MM.1S (cell line): ENCODE data around the gene CTBP1.

ENCODE experiments used
- DNase-seq: peaks from one replicate; pipeline ENCODE4 v3.0.0-alpha.2; 2015
- H2AFZ ChIP-seq: fragments of 300-600 bp; sonication (generic); 2 replicates; pipeline ENCODE4 v1.6.0; 2016; ENCODE audit warnings: antibody characterized with exemption, low read length
- H3F3A ChIP-seq: fragments of 300-600 bp; sonication (generic); 2 replicates; pipeline ENCODE4 v1.6.1; 2016; ENCODE audit warnings: mild to moderate bottlenecking, antibody characterized with exemption, low read length, moderate library complexity, mixed read lengths; ENCODE audit not compliant: insufficient read depth
- H3K27ac ChIP-seq: fragments of 300-600 bp; sonication (generic); 2 replicates; pipeline ENCODE4 v1.5.1; 2016; ENCODE audit warnings: mild to moderate bottlenecking, low read length
- H3K27me3 ChIP-seq: fragments of 300-600 bp; sonication (generic); replicated peaks from 2 replicates; pipeline ENCODE4 v1.6.0; 2016; ENCODE audit warnings: low read length; ENCODE audit not compliant: insufficient read depth
- H3K36me3 ChIP-seq: fragments of 300-600 bp; sonication (generic); replicated peaks from 2 replicates; pipeline ENCODE4 v1.6.1; 2016; ENCODE audit warnings: mild to moderate bottlenecking, low read length, mixed read lengths; ENCODE audit not compliant: insufficient read depth
- H3K4me1 ChIP-seq: fragments of 300-600 bp; sonication (generic); 2 replicates; pipeline ENCODE4 v1.6.1; 2016; ENCODE audit warnings: low read length, mixed read lengths
- H3K4me2 ChIP-seq: fragments of 300-600 bp; sonication (generic); 2 replicates; pipeline ENCODE4 v1.6.0; 2016; ENCODE audit warnings: low read depth, low read length
- H3K4me3 ChIP-seq: fragments of 300-600 bp; sonication (generic); 2 replicates; pipeline ENCODE4 v1.5.1; 2016; ENCODE audit warnings: low read length, mixed read lengths
- H3K79me2 ChIP-seq: fragments of 300-600 bp; sonication (generic); 2 replicates; pipeline ENCODE4 v1.6.1; 2016; ENCODE audit warnings: mixed run types, low read length, mixed read lengths
- H3K9ac ChIP-seq: fragments of 300-600 bp; sonication (generic); 2 replicates; pipeline ENCODE4 v1.6.1; 2016; ENCODE audit warnings: low read length, mixed read lengths
- H3K9me2 ChIP-seq: fragments of 300-600 bp; sonication (generic); replicated peaks from 2 replicates; pipeline ENCODE4 v1.6.1; 2016; ENCODE audit warnings: mild to moderate bottlenecking, low read length, mixed read lengths; ENCODE audit not compliant: insufficient read depth
- H3K9me3 ChIP-seq: fragments of 300-600 bp; sonication (generic); replicated peaks from 2 replicates; pipeline ENCODE4 v1.6.1; 2016; ENCODE audit warnings: mild to moderate bottlenecking, low read length, mixed read lengths; ENCODE audit not compliant: insufficient read depth
- H4K20me1 ChIP-seq: fragments of 300-600 bp; sonication (generic); 2 replicates; pipeline ENCODE4 v1.6.1; 2016; ENCODE audit warnings: mild to moderate bottlenecking, low read length, moderate library complexity, mixed read lengths; ENCODE audit not compliant: insufficient read depth
- EZH2 ChIP-seq: fragments of 300-600 bp; sonication (generic); optimal IDR thresholded peaks from 2 replicates; pipeline ENCODE3; 2017; ENCODE audit warnings: low read depth, mild to moderate bottlenecking, antibody characterized with exemption, low read length, mixed read lengths
- EZH2phosphoT487 ChIP-seq: fragments of 300-600 bp; sonication (generic); IDR thresholded peaks from 2 replicates; pipeline ENCODE4 v1.6.1; 2018; ENCODE audit warnings: antibody characterized with exemption, low read length
- TF ChIP-seq, protein P1 (sequence below): fragments of 300-600 bp; sonication (generic); IDR thresholded peaks from 2 replicates; pipeline ENCODE4 v1.5.1; 2016; ENCODE audit warnings: antibody characterized with exemption, low read length, mixed read lengths

The CTBP1 gene

DNA sequence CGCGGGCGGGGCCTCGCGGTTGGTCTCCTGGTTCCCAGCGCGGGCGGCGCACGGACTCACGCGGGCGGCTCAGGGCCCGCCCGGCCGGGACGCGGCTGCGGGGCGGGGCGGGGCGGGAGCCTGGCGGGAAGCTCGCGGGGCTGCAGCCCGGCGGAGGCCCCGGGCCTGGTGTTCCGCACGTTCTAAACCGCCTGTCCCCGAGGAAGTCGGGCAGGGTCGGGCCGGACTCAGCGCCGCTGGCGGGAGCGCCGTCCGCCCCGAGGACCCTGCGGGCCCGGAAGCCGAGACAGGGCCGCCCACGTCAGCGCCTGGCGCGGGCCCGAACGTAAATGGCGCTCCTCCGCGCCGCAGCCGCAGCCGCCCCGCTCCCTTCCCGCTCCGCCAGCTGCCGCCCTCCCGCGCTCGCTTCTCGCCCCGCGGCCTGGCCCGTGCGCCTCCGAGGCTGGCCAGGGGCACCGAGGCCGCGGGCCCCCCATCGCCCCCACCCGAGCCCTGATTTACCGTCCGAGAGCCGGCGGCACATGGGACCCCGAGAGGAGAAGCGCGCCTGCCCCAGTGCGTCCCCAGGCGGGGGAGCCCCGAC, 309 bp upstream of the CTBP1 start:
- peak; percentile 91 for DNase-seq
- peak overlapping the region; percentile 96 for H3K9ac ChIP-seq
- H3K4me3 ChIP-seq: peak overlapping the region; percentile 74
- no peaks in the 10 kb centered on the region for H3K9me3 ChIP-seq
- no peaks in the 10 kb centered on the region for H3K9me2 ChIP-seq
- TF ChIP-seq EZH2 (no peak), EZH2phosphoT487 (no peak)
- TF ChIP-seq, protein P1, sequence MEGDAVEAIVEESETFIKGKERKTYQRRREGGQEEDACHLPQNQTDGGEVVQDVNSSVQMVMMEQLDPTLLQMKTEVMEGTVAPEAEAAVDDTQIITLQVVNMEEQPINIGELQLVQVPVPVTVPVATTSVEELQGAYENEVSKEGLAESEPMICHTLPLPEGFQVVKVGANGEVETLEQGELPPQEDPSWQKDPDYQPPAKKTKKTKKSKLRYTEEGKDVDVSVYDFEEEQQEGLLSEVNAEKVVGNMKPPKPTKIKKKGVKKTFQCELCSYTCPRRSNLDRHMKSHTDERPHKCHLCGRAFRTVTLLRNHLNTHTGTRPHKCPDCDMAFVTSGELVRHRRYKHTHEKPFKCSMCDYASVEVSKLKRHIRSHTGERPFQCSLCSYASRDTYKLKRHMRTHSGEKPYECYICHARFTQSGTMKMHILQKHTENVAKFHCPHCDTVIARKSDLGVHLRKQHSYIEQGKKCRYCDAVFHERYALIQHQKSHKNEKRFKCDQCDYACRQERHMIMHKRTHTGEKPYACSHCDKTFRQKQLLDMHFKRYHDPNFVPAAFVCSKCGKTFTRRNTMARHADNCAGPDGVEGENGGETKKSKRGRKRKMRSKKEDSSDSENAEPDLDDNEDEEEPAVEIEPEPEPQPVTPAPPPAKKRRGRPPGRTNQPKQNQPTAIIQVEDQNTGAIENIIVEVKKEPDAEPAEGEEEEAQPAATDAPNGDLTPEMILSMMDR: no peak
- peaks cover 11% of the 10 kb centered on the region; the same call in 1 of the 2 replicates for H3K4me1 ChIP-seq
- peak overlapping the region; percentile 74; the same call in 1 of the 2 replicates for H3K27ac ChIP-seq
- H3K36me3 ChIP-seq: no peaks in the 10 kb centered on the region
- peaks cover 10% of the 10 kb centered on the region; the same call in 1 of the 2 replicates for H4K20me1 ChIP-seq
- peaks cover 47% of the 10 kb centered on the region for H3K79me2 ChIP-seq
- peak overlapping the region; percentile 98 for H3K4me2 ChIP-seq
- peak overlapping the region; percentile 86 for H2AFZ ChIP-seq
- H3F3A ChIP-seq: no peaks in the 10 kb centered on the region
- no peaks in the 10 kb centered on the region for H3K27me3 ChIP-seq

GRCh38 chr4:1247864-1248244, 1.1 kb downstream of the CTBP1 start:
- H3K36me3 ChIP-seq: no peaks in the 10 kb centered on the region
- no peaks in the 10 kb centered on the region for H3K27me3 ChIP-seq
- H3K4me2 ChIP-seq: peak overlapping the region; percentile 92
- peaks cover 11% of the 10 kb centered on the region; the same call in 1 of the 2 replicates for H3K4me1 ChIP-seq
- peak overlapping the region; percentile 98 for H3K9ac ChIP-seq
- TF ChIP-seq, protein P1: no peak
- TF ChIP-seq EZH2 (no peak), EZH2phosphoT487 (no peak)
- H3K9me3 ChIP-seq: no peaks in the 10 kb centered on the region
- peak; percentile 7 for DNase-seq
- H2AFZ ChIP-seq: no peak overlapping the region
- H3K4me3 ChIP-seq: peak overlapping the region; percentile 91
- peaks cover 60% of the 10 kb centered on the region for H3K79me2 ChIP-seq
- peak overlapping the region; percentile 76 for H3K27ac ChIP-seq
- H4K20me1 ChIP-seq: peaks cover 10% of the 10 kb centered on the region; the same call in 1 of the 2 replicates
- no peaks in the 10 kb centered on the region for H3K9me2 ChIP-seq
- H3F3A ChIP-seq: no peaks in the 10 kb centered on the region

DNA sequence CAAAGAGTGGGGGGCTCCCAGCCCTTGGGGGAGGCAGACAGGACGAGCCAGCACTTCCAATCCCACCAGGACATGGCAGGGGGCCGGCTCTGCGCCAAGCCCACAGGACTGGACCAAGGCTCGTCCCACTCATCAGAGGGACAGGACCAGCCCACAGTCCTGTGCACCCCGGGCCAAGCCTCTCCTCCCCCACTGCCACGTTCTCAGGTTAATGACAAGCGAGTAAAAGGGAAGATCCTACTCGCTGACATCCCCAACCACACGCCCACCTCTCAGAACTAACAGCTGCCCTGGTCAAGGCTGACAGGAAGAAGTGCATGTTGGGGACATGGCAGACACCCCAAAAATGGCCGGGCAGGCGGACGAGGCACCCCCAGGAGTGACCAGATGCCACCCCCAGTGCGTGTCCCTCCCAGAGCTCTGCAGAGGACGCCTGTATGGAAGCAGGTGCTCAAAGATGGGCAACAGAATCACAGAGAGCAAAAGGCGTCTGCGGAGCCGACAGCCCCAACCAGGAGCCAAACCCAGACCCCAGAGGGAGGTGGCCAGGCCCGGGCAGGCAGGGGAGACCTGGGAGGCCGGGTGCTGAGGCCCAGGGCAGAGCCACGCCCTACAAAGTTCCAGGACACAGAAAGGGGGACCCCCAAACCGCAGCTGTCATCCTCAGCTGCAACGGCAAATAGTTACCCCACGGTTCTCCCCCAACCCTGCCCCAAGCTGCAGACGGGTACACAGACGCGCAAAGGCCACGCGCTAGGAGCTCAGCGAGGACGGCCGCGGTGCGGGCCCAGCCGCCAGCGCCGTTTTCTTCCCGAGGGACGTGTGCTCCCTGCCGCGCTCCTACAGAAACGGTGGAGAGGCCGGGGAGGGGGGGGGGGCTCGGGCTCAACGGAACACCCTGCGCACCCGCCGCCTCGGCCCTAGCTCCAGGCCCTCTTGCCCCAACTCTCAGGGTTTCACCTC, 1.7 kb downstream of the CTBP1 start:
- Histone ChIP-seq H4K20me1 (peaks cover 10% of the 10 kb centered on the region; the same call in 1 of the 2 replicates), H2AFZ (no peak overlapping the region), H3K4me1 (peaks cover 11% of the 10 kb centered on the region; the same call in 1 of the 2 replicates), H3K27ac (peak overlapping the region; percentile 76), H3K9me2 (no peaks in the 10 kb centered on the region), H3K36me3 (no peaks in the 10 kb centered on the region), H3K79me2 (peaks cover 67% of the 10 kb centered on the region), H3K4me3 (peak overlapping the region; percentile 91), H3K27me3 (no peaks in the 10 kb centered on the region), H3K9me3 (no peaks in the 10 kb centered on the region), H3K9ac (peak overlapping the region; percentile 98), H3F3A (no peaks in the 10 kb centered on the region), H3K4me2 (peak overlapping the region; percentile 92)
- no peak for TF ChIP-seq EZH2
- DNase-seq: peak; percentile 33
